Measurements from ENCODE around the gene SMARCAL1. TPM values are rescaled to one million over a fixed set of nuclear protein-coding genes. Genes with fewer than 3 reads are reported as not detected.
A peak's percentile ranks its signal among the peaks of the same experiment; 100 is the strongest.

SMARCAL1 gene
- polyA plus RNA-seq, 1 donor: 18.9 TPM

DNA sequence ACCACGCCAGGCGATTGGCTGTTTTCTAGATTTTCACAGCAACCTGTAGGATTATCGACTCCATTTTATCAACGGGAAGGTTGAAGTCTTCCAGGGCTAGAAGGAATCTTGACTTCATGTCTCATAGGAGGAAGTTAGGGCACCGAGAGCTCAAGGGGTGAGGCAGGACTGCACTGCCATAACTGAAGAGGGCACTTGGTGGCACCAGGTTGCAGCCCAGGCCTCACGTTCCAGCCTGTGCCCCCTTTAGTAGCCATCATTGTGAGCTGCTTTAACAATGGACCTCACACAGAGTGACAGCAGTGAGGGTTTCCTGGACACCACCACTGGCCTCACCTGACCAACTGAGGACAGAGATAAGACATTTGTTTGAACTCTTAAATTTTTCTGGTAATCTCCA is 63.5 kb downstream of the SMARCAL1 start:
- DNase-seq (ENCODE audit: low read depth): no peak

DNA sequence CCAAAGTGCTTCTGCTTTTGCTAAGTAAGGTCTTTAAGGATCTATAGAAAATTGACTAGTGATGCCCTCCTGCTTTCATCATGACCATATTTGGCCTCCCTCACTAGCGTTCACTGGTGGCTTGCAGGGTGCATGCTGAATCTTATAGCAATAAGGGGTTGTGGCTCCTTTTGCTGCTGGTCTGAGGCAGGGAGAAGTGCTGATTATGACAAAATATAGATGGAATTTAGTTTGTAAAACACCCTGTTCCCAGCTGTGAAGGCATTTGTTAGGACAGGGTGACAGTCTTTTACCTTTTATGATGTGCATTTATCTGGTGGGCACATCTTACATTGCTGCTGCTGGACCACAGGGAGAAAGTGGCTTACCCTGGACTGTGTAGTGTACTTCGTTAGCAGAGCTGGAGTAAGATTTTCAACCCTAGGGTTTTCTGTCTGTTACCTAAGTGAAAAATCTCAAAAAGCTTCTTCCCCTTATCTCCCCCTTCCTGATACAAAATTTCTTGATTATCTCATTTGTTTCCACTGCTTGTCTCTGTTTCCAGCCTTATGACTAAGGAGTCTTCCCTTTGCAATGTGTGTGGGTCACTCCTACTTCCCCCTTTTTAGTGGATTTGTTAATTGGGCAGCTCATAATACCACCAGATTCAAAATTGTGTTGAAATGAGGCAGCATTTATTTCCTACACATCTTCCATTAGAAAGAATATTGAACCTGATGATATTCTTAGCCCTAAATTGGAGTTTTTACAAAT is 65.2 kb downstream of the SMARCAL1 start:
- no peak for DNase-seq (ENCODE audit: low read depth)

DNA sequence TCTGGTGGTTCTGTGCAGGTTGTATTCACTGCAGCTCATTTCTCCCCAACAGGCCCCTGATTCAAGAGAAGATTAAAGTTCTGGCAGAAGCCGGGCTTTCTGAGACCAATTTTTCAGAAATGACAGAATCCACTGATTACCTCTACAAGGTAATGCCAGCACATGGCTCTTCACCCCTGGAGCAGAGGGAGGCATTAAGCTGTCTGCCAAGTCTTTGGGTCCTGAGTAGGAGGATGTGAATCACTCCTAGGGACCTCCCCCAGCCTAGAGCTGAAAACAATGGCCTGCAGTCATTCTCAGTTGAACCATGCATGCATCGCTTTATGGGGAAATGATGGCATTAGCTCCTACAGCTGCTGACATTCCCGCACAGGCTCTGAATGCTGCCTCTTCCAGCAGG is 65.9 kb downstream of the SMARCAL1 start:
- DNase-seq (ENCODE audit: low read depth): no peak

DNA sequence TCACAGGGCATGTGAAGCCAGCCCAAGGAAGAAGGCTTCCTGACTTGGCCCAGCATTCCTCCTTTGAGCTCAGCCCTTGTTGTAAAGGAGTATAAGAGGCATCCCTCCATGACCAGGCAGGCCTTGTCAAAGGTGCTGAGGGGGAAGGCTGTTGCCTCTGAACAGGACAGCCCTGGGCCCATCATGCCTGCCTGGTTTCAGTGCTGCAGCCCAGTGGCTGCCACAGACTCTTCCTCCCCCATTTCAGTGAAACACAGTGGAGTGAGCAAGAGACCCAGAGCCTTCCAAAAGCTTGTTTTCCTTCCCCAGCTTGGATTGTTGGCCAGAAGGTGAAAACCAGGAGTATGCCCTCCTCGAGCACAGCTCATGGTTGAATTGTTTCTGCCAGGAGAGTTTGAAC is 66.5 kb downstream of the SMARCAL1 start:
- no peak for DNase-seq (ENCODE audit: low read depth)

DNA sequence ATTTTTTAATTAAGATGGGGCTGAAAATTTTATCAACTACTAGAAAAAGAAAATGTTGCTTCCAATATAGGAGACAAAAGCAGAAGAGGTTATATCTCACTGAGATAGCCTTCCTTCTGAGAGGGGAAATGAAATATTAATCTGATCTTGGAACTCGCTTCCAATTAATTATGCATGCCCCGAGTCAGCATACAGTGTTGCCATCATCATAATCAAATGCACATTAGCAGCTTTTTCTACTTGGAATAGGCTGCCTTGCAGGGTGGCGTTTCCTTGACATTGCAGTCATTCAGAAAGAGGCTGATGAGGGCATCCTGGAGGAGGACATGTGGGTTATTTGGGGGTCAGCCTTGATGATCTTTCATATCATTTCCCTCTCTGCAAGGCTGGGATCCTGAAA is 67.9 kb downstream of the SMARCAL1 start:
- DNase-seq (ENCODE audit: low read depth): no peak

DNA sequence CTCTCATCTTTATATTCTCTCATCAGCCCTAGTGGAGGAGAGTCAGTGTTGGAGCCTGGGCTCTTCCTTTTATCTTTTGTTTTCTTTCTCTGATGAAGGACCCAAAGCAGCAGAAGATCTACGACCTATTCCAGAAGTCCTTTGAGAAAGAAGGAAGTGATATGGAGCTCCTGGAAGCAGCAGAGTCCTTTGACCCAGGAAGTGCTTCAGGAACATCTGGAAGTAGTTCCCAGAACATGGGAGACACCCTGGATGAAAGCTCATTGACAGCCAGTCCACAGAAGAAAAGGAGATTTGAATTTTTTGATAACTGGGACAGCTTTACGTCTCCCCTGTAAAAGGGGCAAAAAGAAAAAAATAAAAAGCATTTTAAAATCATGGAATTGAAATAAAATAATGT is 70.4 kb downstream of the SMARCAL1 start:
- no peak for DNase-seq (ENCODE audit: low read depth)

DNA sequence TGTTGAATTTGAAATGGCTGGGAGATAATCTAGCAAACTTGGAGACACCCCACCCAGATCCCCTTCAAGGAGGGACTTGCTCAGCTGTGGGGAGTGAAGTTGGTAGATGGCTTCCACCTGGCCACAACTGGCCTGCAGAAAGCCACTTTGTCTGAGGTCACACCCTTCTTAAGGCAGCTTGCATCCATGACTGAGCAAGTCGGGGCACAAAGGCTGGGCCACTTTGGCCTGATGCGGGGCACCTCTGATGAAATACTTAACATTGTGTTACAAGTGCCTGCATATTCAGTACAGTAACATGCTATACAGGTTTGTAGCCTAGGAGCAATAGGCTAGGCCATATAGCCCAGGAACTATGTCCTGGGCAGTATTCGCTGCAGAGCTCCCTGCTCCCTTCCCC is 73.0 kb downstream of the SMARCAL1 start:
- no peak for DNase-seq (ENCODE audit: low read depth)

DNA sequence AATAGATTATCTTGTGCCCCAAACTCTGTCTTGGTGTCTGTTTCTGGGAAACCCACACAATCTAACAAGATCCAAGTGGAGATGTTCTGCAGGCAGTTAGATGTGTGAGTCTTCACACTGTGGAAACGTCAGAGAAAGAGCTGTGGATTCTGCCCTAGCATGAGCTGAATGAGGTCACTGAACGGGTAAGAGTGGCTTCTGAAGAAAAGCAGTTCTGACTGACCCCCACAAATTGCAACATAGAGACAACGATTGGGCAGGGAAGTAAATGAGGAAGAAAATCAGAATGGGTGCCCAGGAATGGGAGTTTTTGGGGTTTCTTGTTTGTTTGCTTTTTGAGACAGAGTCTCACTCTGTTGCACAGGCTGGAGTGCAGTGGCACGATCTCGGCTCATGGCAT is 73.5 kb downstream of the SMARCAL1 start:
- no peak for DNase-seq (ENCODE audit: low read depth)

DNA sequence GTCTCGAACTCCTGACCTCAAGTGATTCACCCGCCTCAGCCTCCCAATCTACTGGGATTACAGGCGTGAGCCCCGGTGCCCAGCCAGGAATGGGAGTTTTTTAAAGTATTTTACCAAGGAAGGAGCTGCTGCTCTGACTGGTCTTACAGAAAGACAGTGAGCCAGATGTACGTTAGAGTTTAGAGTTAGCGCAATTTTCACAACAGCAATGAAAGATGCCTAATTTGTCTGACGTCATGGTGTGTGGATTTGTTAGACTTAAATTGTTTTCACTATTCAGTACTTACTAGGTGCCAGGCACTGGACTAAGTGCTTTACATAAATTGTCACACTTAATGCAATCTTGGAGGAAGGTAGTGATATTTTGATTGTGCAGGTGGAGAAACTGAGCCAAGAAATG is 74.0 kb downstream of the SMARCAL1 start:
- no peak for DNase-seq (ENCODE audit: low read depth)

DNA sequence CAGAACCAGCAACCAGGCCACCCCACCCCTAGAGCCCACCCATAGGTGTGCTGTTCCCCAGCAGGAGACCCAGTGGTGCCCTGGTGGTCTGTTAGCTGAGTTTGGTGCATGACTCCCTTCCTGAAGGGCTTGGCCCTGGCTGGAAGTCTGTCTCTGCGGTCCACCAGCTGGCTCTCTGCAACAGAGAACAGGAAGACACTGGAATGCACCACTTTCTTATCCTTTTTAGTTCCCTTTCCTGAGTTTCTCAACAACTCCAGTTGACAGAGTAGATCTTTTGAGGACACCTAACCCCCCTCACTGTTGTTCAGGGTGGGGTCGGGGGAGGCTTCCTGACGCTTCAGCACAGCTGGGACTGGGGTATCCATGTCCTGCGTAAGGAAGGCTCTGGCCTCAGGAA is 74.4 kb downstream of the SMARCAL1 start:
- no peak for DNase-seq (ENCODE audit: low read depth)

DNA sequence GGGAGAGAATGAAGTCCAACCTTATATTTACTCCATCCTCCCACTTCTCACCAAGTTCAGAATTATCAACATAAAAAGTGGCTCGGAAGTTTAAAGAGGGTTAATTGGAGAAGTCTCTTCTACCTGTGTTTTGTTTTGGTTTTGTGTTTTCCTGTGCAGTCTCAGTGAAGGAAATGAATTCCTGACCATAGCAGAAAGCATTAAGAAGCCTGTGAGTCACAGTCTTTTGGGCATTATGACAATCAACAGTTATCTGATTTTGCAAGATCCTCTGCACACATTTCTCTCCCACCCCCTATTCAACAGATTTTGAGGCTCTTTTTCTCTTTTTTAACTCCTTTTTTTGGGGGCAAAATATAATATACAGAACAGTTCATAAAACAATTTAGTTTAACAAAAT is 77.8 kb downstream of the SMARCAL1 start:
- DNase-seq (ENCODE audit: low read depth): no peak

DNA sequence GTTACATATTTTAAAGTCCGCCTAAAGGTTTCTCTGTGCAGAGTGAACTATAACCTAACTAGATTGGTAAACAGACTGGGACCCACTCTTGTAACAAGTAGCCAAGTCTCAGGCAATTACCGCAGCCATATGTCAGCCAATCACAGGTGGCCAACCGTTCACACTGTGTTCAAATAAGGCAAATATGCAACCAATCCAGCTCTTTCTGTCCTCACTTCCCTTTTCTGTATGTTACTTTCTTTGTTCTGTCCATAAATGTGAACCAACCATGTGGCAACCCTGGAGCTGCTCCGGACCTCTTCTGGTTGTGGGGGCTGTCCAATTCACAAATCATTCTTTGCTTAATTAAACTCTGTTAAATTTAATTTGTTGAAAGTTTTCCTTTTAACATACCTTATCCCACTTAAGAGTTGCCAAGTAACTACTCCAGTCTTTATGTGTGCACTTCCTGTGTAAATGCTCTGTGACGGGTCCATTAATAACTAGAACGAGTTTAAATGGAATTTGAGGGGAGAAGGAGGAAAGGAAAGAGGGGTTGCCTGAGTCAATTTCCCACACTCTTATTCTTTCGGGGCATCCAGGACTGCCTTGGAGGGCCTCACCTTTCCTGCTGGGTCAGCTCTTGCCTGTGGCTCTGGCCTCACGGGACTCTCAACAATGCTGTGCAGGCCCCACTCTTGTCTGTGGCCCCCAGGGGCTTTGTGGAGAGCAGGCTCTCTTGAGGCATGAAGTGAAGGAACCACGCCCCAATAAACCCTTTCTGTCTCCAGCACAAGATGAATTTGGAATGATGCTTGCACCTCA is 79.7 kb downstream of the SMARCAL1 start:
- no peak for DNase-seq (ENCODE audit: low read depth)

DNA sequence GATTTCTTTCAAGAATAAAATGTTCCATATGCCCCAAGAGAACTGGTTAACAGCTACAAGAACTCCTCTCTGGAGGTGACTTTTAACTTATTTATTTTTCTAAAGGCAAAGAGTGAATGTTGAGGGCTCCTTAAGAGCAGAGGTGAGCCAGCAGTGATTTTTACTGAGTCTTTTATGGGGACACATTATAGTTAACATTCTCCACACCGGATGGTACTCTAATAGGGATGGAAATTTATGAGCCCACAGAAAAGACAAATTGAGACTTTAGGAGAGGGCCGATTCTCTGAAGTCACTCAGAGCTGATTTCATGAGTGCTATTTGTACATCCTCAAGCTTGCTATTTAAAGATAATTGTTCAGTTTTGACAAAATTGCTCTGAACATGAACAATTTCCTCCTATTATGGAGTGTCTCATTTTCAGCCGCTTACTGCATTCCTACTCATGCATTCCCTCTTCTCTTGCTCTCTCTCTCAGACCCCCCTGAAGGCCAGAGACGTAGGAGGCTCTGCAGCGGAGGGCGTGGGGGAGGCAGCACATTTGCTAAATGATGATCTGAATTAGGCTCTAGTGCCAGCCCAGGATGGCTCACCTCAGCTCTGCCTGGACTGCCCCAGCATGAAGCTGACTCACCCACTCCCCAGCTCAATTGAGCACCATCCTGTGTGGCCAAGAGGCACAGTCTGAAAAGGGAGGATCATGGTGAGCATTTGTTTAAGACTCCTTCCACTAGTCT is 80.5 kb downstream of the SMARCAL1 start:
- no peak for DNase-seq (ENCODE audit: low read depth)

DNA sequence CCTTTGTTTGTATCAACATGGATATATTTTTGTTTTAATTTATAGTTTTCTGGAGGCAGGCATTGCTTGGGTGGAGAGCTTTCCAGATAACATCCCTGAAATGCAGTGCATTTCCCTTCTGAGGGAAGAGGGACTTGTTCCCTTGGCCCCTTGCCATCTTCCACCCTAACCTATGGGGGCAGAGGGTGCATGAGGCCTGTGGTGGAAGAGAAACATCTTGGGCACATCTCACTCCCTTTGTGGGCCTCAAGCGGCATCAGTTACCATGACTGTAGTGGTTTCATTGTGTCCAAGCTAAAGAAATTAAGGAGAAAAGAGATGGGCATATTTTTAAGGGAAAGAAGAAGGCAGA is 81.0 kb downstream of the SMARCAL1 start:
- DNase-seq (ENCODE audit: low read depth): no peak

DNA sequence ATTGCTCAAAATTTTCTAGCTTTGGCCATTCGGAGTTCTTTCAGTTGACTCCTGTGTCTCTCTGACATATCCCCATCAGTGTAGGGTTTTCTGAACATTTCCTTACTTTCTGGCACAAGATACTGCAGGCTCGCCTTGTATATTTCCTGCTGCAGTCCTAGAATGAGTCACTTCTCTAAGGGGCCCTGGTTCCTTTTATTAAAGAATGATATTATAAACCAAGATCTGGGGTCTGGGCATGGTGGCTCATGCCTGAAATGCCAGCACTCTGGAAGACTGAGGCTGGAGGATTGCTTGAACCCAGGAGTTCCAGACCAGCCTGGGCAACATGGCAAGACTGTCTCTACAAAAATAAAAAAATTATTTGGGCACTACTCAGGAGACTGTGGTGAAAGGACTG is 83.4 kb downstream of the SMARCAL1 start:
- no peak for DNase-seq (ENCODE audit: low read depth)

DNA sequence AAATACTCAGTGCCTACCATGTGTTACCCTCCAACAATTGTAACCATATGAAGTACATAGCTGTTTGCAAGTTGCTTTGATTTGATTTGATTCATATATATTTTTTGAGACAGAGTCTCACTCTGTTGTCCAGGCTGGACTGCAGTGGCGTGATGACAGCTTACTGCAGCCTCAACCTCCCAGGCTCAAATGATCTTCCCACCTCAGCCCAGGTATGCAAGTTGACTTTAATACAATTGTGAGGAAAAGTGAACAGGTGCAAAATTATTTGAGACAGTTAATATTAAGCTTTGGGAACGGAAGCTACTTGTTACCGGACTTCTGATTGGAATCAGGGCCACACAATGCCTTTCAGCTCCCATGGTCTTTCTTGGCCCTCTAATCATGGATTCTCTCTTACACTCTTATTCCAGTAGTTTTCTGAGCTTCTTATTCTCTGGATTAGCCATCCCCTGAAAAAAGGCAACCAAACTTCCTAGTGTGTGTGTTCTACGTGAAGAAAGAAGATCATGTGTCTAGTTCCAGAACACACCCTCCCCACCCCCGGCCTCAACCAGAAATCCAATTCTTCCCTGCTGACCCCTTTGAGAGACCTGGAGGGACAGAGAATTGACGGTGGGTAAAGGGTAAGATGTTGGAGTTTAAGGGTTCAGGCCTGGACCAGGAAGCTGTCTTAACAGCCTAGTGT is 85.2 kb downstream of the SMARCAL1 start:
- no peak for DNase-seq (ENCODE audit: low read depth)

DNA sequence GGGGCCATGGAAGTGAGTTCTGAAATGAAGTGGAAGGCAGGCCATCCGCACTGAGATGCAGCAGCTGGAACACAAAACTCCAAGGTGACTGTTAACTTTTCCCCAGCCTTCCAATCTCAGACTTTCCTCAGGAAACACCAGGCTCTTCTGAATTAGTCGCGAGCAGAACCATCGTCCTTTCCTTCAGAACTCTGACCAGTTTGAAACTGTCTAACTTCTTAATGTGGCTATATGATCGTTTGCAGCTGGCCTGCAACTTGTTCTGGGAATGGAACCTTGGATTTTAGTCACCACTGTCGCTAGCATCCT is 85.7 kb downstream of the SMARCAL1 start:
- no peak for DNase-seq (ENCODE audit: low read depth)

DNA sequence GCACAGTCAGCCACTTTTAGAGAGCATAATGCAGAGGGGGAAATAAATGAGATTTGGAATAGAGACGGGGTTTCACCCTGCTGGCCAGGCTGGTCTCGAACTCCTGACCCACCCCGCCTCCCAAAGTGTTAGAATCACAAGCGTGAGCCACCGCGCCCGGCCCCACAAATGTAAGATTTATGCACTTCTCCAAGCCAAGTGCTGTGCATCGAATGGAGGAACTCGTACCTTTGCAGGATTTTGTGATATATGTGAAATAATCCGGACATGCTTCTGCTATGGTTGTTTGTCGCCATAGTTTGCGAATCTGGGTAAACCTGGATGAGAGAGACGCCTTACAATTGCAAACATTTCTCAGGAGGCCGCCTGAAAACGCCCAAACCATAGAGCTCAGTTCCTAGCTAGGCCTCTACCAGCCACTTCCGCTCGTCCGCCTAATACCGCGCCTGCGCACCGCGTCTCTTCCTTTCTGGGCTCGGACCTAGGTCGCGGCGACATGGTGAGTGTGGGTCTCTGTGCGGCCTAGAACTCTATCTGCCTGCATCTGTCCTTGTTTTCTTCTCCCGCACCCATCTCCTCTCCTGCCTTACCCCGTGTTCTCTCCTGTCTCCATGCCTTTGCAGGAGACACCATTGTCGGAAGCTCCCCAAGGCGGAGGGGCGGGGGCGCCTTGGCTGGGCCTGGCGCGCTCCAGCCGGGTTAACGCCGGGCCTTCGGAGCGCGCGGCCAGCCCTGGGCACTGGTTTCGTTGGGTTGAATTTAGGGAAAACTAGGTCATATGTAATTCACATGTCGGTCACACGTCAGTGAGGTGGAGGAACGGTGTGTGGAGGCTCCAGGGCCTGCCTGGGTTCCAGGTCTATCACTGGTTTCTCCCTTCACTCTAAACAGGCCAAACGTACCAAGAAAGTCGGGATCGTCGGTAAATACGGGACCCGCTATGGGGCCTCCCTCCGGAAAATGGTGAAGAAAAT is 86.4 kb downstream of the SMARCAL1 start, which contains the start of gene RPL37A:
Gene RPL37A (plus strand): TSS at position 466 of the 974 bp plus-strand sequence. CDS start 31 bp downstream, at position 497.
- peak; percentile 93 for DNase-seq (ENCODE audit: low read depth)

DNA sequence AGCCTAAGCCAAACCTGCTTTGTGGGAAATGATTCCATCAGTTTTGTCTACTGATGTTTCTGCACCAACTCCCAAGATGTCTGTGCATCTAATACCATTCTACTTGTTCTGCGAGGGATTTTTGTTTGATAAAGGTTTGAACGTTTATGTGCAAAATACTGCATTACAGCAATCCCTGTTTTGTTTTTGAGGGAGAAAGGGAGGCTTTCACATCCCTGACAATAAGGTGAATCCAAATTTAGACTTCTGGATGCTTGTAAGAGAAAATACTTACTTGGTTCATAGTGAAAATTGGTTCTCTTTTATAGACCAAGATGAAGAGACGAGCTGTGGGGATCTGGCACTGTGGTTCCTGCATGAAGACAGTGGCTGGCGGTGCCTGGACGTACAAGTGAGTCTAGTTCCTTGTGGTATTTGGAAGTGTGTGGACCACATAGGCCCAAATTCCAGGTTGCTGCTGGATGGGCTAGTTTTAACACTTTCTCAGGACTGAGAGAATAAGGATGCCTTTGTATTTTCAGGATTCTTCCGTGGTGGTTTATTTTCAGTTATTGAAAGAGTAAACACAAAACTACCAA is 87.4 kb downstream of the SMARCAL1 start:
- no peak for DNase-seq (ENCODE audit: low read depth)

DNA sequence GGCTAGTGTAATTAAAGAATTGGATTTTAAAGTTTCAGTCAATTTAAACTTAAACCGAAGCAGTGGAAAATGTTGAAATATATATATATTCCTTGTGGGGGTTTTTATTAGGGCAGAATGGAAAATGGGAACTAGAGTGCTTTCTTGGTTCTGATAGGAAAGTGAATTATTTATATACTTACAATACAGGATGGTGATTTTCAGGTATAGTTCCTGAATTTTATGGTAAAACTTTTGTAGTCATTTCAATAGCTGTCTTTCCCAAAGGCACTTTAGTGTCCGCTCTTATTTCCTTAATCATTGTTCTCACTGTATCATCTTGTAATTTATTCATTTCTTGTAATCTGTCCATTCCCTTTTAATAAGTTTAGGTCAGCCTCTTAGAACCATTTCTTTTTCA is 88.3 kb downstream of the SMARCAL1 start:
- DNase-seq (ENCODE audit: low read depth): no peak

DNA sequence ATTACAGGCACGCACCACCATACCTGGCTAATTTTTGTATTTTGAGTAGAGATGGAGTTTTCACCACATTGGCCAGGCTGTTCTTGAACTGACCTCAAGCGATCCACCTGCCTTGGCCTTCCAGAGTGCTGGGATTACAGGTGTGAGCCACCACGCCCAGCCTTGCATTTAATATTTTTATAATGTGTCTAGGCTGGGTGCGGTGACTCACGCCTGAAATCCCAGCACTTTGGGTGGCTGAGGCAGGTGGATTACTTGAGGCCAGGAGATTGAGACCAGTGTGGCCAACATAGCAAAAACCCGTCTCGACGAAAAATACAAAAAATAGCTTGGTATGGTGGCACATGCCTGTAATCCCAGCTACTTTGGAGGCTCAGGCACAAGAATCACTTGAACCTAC is 89.6 kb downstream of the SMARCAL1 start:
- no peak for DNase-seq (ENCODE audit: low read depth)
